ENCODE data around the gene VEZT. TPM values are rescaled to one million over a fixed set of nuclear protein-coding genes. Genes with fewer than 3 reads are reported as not detected.
"Not testable (repeated sequence)": the region's sequence is repeated elsewhere in the genome, so short reads cannot be mapped to it uniquely, and the experiment has no call there.

The VEZT gene
- polyA plus RNA-seq, 1 donor from 2014 or later = 219 TPM

- H3K79me2 ChIP-seq (replicated peaks; ENCODE audit: insufficient read depth, low read length) = peaks cover 90% of the 10 kb centered on the region
- not testable (repeated sequence) for H2AFZ ChIP-seq (ENCODE audit: low read depth, low read length); H3K4me3 ChIP-seq (ENCODE audit: low read length); H3K9me2 ChIP-seq (ENCODE audit: insufficient read depth, low read length); H3K9me3 ChIP-seq (ENCODE audit: low read length); H3F3A ChIP-seq (ENCODE audit: insufficient read depth, low read length, poor library complexity, severe bottlenecking); H3K4me2 ChIP-seq (ENCODE audit: low read length); H3K27ac ChIP-seq (ENCODE audit: low read length); H3K9ac ChIP-seq (ENCODE audit: low read length); H3K27me3 ChIP-seq (ENCODE audit: insufficient read depth, low read depth, low read length)
- peaks cover 15% of the 10 kb centered on the region for H4K20me1 ChIP-seq (ENCODE audit: insufficient read depth)
- peaks cover 11% of the 10 kb centered on the region for H3K36me3 ChIP-seq (ENCODE audit: insufficient read depth, low read length)
Measured at GRCh38 chr12:95241138-95241537, 23.5 kb downstream of the VEZT start.

- Histone ChIP-seq H3K79me2 (replicated peaks; ENCODE audit: insufficient read depth, low read length) (peaks cover 92% of the 10 kb centered on the region), H3K4me2 (ENCODE audit: low read length) (no peak overlapping the region), H3K9me3 (ENCODE audit: low read length) (no peaks in the 10 kb centered on the region), H3K36me3 (ENCODE audit: insufficient read depth, low read length) (peaks cover 11% of the 10 kb centered on the region), H3K27ac (ENCODE audit: low read length) (no peak overlapping the region), H3K4me3 (ENCODE audit: low read length) (no peak overlapping the region), H3K27me3 (ENCODE audit: insufficient read depth, low read depth, low read length) (no peaks in the 10 kb centered on the region), H3K9ac (ENCODE audit: low read length) (no peak overlapping the region), H3K9me2 (ENCODE audit: insufficient read depth, low read length) (no peaks in the 10 kb centered on the region), H2AFZ (ENCODE audit: low read depth, low read length) (no peak overlapping the region), H3F3A (ENCODE audit: insufficient read depth, low read length, poor library complexity, severe bottlenecking) (no peaks in the 10 kb centered on the region), H4K20me1 (ENCODE audit: insufficient read depth) (peaks cover 15% of the 10 kb centered on the region)
- TF ChIP-seq, protein P1, sequence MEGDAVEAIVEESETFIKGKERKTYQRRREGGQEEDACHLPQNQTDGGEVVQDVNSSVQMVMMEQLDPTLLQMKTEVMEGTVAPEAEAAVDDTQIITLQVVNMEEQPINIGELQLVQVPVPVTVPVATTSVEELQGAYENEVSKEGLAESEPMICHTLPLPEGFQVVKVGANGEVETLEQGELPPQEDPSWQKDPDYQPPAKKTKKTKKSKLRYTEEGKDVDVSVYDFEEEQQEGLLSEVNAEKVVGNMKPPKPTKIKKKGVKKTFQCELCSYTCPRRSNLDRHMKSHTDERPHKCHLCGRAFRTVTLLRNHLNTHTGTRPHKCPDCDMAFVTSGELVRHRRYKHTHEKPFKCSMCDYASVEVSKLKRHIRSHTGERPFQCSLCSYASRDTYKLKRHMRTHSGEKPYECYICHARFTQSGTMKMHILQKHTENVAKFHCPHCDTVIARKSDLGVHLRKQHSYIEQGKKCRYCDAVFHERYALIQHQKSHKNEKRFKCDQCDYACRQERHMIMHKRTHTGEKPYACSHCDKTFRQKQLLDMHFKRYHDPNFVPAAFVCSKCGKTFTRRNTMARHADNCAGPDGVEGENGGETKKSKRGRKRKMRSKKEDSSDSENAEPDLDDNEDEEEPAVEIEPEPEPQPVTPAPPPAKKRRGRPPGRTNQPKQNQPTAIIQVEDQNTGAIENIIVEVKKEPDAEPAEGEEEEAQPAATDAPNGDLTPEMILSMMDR (IDR thresholded peaks at IDR 0.05; ENCODE audit: poor library complexity, severe bottlenecking) = no peak
- TF ChIP-seq MXI1 (conservative IDR thresholded peaks at IDR 0.05; ENCODE audit: poor library complexity, severe bottlenecking) = no peak
- no peak for TF ChIP-seq RAD21 (conservative IDR thresholded peaks at IDR 0.05)
- TF ChIP-seq REST (IDR thresholded peaks at IDR 0.05; ENCODE audit: borderline replicate concordance) = no peak
- no peak for TF ChIP-seq EP300 (conservative IDR thresholded peaks at IDR 0.05; ENCODE audit: poor library complexity, severe bottlenecking)
- no peak for TF ChIP-seq POLR2AphosphoS5 (IDR thresholded peaks at IDR 0.05)
Measured at GRCh38 chr12:95241761-95242506, 24.3 kb downstream of the VEZT start.

- Histone ChIP-seq H3K27ac (ENCODE audit: low read length) (no peak overlapping the region), H3K9me2 (ENCODE audit: insufficient read depth, low read length) (no peaks in the 10 kb centered on the region), H3K4me2 (ENCODE audit: low read length) (no peak overlapping the region), H2AFZ (ENCODE audit: low read depth, low read length) (no peak overlapping the region), H3K9me3 (ENCODE audit: low read length) (no peaks in the 10 kb centered on the region), H3K9ac (ENCODE audit: low read length) (no peak overlapping the region), H3K79me2 (replicated peaks; ENCODE audit: insufficient read depth, low read length) (peaks cover 92% of the 10 kb centered on the region), H3K27me3 (ENCODE audit: insufficient read depth, low read depth, low read length) (no peaks in the 10 kb centered on the region), H3K36me3 (ENCODE audit: insufficient read depth, low read length) (peaks cover 11% of the 10 kb centered on the region), H4K20me1 (ENCODE audit: insufficient read depth) (peaks cover 23% of the 10 kb centered on the region), H3K4me3 (ENCODE audit: low read length) (no peak overlapping the region), H3F3A (ENCODE audit: insufficient read depth, low read length, poor library complexity, severe bottlenecking) (no peaks in the 10 kb centered on the region)
- TF ChIP-seq MXI1 (conservative IDR thresholded peaks at IDR 0.05; ENCODE audit: poor library complexity, severe bottlenecking) (no peak), SMC3 (conservative IDR thresholded peaks at IDR 0.05; ENCODE audit: poor library complexity) (no peak), EZH2 (IDR thresholded peaks at IDR 0.05; ENCODE audit: borderline replicate concordance, insufficient read depth, low read length, poor library complexity, severe bottlenecking) (no peak), POLR2AphosphoS5 (IDR thresholded peaks at IDR 0.05) (no peak), TAF1 (IDR thresholded peaks at IDR 0.05; ENCODE audit: low read depth) (no peak), REST (IDR thresholded peaks at IDR 0.05; ENCODE audit: borderline replicate concordance) (no peak), RAD21 (conservative IDR thresholded peaks at IDR 0.05) (no peak)
- TF ChIP-seq, protein P1 (IDR thresholded peaks at IDR 0.05; ENCODE audit: poor library complexity, severe bottlenecking) = no peak
Measured at GRCh38 chr12:95243497-95244183, 26.0 kb downstream of the VEZT start.
